ENCODE results near the gene ARHGEF5.

ARHGEF5 gene

GRCh38 chr7:144384555-144385245, 29.5 kb downstream of the ARHGEF5 start:
- peak; percentile 30 for DNase-seq (ENCODE audit: extremely low read depth, insufficient read length)
- H3K36me3 ChIP-seq (ENCODE audit: control insufficient read depth, insufficient read depth, low read length) = no peaks in the 10 kb centered on the region
- H3K4me3 ChIP-seq (replicated peaks; ENCODE audit: low read depth, low read length) = no peak overlapping the region
- H3K27me3 ChIP-seq (replicated peaks; ENCODE audit: control insufficient read depth, insufficient read depth, low read length) = no peaks in the 10 kb centered on the region; the same call in 1 of the 2 replicates
- no peak for TF ChIP-seq CTCF (IDR thresholded peaks at IDR 0.05; ENCODE audit: insufficient read depth, low read length, poor library complexity, severe bottlenecking)

- no peak for DNase-seq (ENCODE audit: extremely low read depth, insufficient read length)
- Histone ChIP-seq H3K27me3 (replicated peaks; ENCODE audit: control insufficient read depth, insufficient read depth, low read length) (no peaks in the 10 kb centered on the region; the same call in 1 of the 2 replicates), H3K4me3 (replicated peaks; ENCODE audit: low read depth, low read length) (no peak overlapping the region), H3K36me3 (ENCODE audit: control insufficient read depth, insufficient read depth, low read length) (no peaks in the 10 kb centered on the region)
- no peak for TF ChIP-seq CTCF (IDR thresholded peaks at IDR 0.05; ENCODE audit: insufficient read depth, low read length, poor library complexity, severe bottlenecking)
Observed at GRCh38 chr7:144386741-144387140, 31.5 kb downstream of the ARHGEF5 start.

GRCh38 chr7:144388950-144389349, 33.7 kb downstream of the ARHGEF5 start:
- Histone ChIP-seq H3K4me3 (replicated peaks; ENCODE audit: low read depth, low read length) (no peak overlapping the region), H3K27me3 (replicated peaks; ENCODE audit: control insufficient read depth, insufficient read depth, low read length) (no peaks in the 10 kb centered on the region; the same call in 1 of the 2 replicates), H3K36me3 (ENCODE audit: control insufficient read depth, insufficient read depth, low read length) (no peaks in the 10 kb centered on the region)
- TF ChIP-seq CTCF (IDR thresholded peaks at IDR 0.05; ENCODE audit: insufficient read depth, low read length, poor library complexity, severe bottlenecking) = no peak
- DNase-seq (ENCODE audit: extremely low read depth, insufficient read length) = no peak

GRCh38 chr7:144390481-144390880, 35.3 kb downstream of the ARHGEF5 start:
- no peak for TF ChIP-seq CTCF (IDR thresholded peaks at IDR 0.05; ENCODE audit: insufficient read depth, low read length, poor library complexity, severe bottlenecking)
- H3K27me3 ChIP-seq (replicated peaks; ENCODE audit: control insufficient read depth, insufficient read depth, low read length) = no peaks in the 10 kb centered on the region; the same call in 1 of the 2 replicates
- DNase-seq (ENCODE audit: extremely low read depth, insufficient read length) = no peak
- no peak overlapping the region for H3K4me3 ChIP-seq (replicated peaks; ENCODE audit: low read depth, low read length)
- H3K36me3 ChIP-seq (ENCODE audit: control insufficient read depth, insufficient read depth, low read length) = no peaks in the 10 kb centered on the region

GRCh38 chr7:144391014-144391413, 35.8 kb downstream of the ARHGEF5 start:
- H3K36me3 ChIP-seq (ENCODE audit: control insufficient read depth, insufficient read depth, low read length) = no peaks in the 10 kb centered on the region
- H3K4me3 ChIP-seq (replicated peaks; ENCODE audit: low read depth, low read length) = no peak overlapping the region
- DNase-seq (ENCODE audit: extremely low read depth, insufficient read length) = no peak
- no peak for TF ChIP-seq CTCF (IDR thresholded peaks at IDR 0.05; ENCODE audit: insufficient read depth, low read length, poor library complexity, severe bottlenecking)
- H3K27me3 ChIP-seq (replicated peaks; ENCODE audit: control insufficient read depth, insufficient read depth, low read length) = no peaks in the 10 kb centered on the region; the same call in 1 of the 2 replicates

All from GM06990 (cell line).